HG03045 (cell line): ENCODE measurements around the gene CDX2.

Experiments used
- ATAC-seq: cut with Tn5 transposase; IDR thresholded peaks from one replicate; pipeline ENCODE4 v1.9.1; 2021; ENCODE audit warnings: mild to moderate bottlenecking, moderate library complexity; ENCODE audit not compliant: unreplicated experiment

The CDX2 gene

DNA sequence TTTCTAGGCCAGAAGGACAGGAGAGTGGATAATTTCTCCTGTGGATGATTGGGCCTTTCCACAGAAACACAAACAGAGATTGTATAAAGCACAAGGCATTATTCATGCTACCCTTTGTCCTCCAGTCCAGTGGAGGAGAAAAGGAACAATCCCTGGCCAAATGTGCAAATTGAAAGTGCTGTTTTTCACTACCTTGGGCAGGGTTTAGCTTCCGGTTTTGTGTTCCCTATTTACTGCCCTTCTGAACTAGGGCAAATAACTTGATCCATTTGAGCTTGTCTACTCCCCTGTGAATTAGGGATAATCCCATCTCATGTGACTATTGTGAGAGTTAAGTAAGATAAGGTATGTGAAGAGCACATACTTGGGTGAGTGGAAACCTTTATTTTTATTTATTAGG lies 36.0 kb downstream of the CDX2 start:
- no peak for ATAC-seq

DNA sequence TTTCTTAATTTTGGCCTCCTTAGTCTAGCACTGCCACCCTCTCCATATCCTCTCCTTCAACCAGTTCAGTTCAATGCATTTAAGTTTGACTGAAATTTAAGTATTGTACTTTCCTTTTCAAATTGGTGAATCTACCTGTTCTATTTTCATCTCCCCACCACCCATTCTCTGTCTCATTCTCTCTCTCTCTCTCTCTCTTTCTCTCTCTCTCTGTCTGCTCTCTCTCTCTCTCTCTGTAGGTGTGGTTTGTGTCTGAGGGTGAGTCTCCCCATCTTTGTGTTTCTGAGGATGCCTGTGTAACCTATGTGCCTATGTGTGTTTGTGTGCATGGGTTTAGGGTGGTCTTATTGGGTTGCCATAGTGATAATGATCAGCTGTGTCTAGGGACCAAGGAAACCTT lies 39.2 kb downstream of the CDX2 start:
- ATAC-seq = no peak

DNA sequence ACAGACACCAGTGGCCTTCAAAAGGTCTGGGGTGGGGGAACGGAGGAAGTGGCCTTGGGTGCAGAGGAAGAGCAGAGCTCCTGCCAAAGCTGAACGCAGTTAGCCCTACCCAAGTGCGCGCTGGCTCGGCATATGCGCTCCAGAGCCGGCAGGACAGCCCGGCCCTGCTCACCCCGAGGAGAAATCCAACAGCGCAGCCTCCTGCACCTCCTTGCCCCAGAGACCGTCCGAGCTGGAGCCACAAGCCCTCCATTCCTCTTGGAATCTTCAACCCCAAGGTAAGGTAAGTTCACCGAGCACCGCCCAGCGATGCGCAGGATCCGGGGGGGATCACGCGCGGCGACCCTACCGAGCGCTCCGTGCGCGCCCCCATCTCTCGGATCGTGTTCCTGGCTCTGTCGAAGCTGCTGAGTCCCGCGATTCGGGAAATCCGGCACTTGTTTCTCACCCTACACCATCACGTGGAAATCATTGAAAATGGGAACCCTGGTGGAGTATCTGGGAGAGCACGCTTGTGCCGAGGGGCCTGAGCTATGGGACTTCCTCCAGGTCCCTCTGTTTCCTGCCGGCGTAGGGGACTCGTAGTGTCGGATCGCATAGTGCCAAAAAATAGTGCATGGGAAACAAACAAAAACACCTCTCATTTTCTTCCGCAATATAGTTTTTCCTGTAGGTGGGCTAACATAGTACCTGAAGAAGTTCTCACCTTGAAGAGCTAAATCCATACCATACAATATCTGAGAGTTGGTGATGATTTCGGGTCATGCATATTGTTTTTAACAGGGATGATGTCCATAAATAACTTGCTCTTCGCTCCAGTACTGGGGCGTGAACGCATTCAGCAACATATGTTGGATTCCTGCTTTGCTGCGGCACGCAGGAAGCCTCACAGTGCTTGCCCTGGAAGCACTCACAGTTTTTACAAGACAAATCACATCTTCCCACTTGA lies 40.0 kb downstream of the CDX2 start:
- ATAC-seq = no peak

DNA sequence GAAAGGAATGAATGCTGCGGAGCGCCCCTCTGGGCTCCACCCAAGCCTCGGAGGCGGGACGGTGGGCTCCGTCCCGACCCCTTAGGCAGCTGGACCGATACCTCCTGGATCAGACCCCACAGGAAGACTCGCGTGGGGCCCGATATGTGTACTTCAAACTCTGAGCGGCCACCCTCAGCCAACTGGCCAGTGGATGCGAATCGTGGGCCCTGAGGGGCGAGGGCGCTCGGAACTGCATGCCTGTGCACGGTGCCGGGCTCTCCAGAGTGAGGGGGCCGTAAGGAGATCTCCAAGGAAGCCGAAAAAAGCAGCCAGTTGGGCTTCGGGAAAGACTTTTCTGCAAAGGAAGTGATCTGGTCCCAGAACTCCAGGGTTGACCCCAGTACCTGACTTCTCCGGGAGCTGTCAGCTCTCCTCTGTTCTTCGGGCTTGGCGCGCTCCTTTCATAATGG lies 40.7 kb downstream of the CDX2 start:
- no peak for ATAC-seq

DNA sequence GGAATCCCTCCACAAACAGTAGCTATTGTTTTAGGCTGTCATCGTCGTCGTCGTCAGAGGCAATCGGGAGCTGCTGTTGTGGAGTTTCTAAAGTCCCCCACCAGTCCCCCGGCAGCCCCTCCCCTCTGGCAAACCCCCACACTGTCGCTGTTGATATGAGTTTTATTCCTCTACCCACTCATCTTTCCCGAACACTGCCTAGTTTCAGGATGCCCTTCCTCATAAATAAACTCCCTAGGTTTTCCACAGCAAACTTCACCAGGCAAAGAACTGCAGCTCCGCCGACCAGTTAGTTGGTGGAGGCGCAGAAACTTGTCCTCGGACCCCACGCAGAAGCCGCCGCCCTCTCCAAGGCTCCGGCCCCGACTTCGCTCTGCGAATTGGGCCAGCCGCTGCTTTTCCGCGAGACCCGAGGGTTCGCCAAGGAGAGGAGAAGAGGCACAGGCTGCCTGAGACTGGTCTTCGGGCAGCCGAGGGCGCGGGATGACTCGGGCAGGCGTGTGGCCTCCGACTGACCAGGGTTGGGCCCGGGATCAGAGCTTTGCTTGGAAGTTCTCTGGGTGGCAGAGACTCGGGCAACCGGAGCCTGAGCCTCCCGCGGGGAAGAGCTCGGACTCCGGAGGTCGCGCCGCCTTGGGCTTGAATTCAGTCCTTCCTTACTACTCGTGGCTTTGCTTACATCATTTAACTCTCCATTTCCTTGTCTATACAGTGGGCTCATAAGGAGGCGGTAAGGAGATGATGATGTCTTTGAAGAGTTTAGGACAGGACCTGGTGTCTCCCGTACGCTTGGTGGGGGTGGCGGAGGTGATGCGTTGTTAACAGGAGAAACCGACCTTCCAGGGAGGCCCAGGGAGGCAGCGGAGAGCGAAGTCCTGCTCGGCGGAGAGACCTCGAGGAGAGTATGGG lies 41.4 kb downstream of the CDX2 start:
- no peak for ATAC-seq

DNA sequence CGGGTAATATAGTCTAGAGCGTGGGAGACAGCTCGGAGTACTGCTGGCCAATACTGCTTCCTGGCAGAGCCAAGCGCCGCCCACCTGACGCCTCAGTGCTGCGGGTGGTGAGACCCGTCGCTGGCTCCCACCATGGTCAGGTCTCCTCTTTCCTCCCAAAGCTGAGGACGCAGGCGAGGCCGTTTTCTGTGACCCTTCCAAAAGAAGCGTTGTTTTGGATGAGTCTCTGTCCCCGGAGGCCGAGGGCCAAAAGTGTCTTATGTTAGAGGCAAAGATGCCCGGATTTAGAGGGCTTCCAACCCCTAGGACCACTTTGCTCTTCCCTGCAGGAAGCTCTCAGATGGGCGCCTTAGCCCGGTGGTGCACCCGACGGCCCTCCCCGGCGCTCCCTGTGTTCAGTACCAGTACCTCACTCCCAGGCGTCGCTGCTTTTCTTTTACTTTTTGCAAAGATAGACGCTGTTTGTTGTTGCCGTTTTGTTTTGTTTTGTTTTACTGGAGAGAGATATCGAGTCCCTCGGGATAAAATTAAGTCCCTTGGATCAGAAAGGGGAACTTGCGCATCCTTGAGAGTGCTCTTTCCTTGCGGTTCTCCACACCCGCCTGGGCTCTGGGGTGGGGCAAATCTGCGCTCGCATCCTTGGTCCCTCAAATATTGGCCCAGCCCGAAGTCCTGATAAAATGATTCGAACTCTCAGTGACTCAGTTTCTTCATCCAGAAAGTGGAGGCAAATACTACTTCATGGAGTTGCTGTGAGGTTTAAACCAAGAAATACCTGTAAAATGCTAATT lies 42.3 kb downstream of the CDX2 start:
- no peak for ATAC-seq

DNA sequence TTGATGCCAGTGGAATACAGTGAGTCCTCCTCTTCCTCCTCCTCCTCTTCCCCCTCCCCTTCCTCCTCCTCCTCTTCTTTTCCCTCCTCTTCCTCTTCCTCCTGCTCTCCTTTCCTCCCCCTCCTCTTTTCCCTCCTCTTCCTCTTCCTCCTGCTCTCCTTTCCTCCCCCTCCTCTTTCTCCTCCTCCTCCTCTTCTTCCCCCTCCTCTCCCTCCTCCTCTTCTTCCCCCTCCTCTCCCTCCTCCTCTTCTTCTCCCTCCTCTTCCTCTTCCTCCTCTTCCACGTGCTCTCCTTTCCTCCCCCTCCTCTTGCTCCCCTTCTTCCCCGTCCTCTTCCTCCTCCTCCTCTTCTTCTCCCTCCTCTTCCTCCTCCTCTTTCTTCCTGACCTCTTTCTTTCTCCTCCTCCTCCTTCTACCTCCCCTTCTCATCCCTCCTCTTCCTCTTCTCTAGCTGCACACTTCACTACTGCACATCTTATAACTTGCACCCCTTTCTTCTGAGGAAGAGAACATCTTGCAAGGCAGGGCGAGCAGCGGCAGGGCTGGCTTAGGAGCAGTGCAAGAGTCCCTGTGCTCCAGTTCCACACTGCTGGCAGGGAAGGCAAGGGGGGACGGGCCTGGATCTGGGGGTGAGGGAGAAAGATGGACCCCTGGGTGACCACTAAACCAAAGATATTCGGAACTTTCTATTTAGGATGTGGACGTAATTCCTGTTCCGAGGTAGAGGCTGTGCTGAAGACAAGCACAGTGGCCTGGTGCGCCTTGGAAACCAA lies 43.7 kb downstream of the CDX2 start:
- ATAC-seq = no peak

DNA sequence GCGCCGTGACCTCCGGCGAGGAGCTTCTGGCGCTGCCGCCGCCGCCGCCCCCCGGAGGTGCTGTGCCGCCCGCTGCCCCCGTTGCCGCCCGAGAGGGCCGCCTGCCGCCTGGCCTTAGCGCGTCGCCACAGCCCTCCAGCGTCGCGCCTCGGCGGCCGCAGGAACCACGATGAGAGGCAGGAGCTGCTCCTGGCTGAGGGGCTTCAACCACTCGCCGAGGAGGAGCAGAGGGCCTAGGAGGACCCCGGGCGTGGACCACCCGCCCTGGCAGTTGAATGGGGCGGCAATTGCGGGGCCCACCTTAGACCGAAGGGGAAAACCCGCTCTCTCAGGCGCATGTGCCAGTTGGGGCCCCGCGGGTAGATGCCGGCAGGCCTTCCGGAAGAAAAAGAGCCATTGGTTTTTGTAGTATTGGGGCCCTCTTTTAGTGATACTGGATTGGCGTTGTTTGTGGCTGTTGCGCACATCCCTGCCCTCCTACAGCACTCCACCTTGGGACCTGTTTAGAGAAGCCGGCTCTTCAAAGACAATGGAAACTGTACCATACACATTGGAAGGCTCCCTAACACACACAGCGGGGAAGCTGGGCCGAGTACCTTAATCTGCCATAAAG lies 44.5 kb downstream of the CDX2 start:
- no peak for ATAC-seq

DNA sequence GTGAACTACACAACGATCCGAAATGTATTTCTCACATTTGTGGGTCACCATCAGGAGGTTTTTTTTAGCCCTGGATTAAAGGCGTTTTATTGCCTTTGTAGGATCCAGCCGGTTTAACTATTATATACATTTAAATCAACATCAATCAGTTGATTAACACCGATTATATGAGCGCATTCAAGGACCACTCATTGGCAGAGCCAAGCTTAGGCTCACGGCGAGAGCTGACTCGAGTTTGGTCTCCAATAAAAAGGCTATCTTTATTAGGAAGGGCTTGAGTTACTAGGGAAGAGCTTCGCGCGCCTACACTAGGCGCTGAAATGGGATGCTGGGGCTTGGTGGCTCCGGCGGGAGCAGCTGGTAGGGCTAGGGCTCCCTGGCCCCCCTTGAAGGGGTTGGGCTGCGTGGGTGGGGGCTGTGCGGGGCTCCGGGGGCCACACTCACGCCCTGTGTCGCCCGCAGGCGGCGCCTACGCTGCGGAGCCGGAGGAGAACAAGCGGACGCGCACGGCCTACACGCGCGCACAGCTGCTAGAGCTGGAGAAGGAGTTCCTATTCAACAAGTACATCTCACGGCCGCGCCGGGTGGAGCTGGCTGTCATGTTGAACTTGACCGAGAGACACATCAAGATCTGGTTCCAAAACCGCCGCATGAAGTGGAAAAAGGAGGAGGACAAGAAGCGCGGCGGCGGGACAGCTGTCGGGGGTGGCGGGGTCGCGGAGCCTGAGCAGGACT lies 45.2 kb downstream of the CDX2 start:
- ATAC-seq = no peak

DNA sequence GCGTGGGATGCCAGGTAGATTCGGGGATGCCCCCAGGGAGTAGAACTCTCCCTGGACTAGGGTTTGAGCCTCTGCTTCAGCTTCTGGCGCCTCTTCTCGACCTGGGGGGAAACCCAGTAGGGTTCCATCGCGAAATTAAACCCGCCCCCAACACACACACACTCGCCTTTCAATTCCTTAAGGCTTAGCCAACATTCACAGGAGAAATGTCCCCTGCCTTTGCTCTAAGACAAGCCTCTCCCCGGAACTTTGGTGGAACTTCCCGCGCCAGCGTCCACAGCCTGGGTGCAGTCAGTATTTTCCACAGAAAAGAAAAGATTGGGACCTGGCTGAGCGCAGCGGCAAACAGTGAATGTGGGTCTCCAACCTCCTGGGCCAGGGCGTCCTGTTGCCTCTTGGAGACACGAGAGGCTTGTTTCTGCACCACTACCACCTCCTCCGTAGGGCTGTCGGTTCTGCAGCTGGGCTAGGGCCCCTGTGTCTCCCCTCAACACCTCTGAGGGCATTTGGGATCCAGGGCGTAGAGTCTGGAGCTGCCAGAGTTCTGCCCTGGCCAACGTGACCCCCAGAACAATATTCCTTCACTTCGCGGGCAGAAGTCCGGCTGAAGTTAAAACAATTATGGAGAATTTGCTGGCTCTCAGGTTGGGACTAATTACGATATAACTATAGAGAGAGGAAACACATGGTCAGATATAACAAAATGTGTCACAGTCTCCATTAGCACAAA lies 46.1 kb downstream of the CDX2 start:
- no peak for ATAC-seq

DNA sequence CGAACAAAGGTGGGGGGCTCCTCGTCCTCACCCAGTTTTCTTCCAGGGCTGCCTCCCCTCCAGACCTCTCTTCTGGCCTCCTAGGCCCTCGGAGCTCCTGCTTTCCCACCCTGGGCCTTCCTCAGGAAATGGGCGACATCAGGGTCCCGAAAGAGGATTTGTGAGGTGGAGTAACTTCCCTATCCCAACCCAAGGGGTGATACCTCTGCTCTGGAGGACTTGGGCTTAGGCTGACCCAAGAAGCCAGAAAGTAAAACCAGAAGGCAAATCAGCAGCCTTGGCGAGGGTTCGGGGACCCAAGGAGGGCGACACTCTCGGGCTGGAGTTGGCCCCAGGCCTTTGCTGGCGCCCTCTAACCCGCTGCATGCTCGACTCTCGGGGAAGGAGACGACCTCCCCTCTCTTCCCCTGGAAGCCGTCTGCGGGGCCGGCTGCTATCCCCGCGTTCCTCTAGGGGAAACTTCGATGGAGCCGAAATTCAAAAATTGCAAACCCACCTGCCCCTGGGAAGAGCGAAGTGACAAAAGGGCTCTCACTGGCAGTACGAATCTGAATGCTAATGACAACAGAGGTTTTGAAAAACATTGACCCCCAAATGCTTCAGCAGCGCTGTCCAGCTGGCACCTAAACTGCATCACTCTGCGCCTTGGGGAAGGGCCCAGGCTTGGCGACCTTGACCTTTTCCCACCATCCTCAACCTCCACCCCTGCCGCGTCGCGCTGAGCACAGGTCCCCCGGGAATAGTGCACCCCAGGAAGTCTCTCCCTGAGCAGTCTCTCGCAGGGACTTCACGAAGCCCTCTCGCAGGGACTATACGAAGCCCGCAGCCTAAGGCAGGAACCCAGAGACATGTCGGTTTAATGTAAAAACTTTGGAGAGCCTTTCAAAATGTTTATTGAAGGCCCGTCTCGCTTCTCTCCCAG lies 46.9 kb downstream of the CDX2 start:
- ATAC-seq = no peak

DNA sequence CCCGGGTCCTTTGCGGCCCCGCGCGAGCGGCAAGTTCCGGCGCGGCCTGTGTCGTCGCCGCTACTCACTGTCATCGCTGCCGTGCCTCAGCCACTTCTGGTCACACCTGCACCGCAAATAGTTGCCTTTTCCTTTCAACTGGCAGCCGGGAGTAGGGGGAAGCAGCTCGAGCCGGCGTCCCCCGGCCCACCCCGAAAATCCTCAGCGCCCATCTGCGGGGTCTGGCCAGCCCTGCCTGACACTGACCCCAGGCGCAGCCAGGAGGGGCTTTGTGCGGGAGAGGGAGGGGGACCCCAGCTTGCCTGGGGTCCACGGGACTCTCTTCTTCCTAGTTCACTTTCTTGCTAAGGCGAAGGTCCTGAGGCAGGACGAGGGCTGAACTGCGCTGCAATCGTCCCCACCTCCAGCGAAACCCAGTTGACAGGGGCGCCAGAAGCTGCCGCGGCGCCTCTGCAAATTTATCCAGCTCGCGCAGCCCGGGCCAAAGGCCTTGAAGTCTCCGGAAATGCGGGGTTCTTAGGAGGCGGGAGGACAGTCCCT lies 47.6 kb downstream of the CDX2 start:
- ATAC-seq = no peak

DNA sequence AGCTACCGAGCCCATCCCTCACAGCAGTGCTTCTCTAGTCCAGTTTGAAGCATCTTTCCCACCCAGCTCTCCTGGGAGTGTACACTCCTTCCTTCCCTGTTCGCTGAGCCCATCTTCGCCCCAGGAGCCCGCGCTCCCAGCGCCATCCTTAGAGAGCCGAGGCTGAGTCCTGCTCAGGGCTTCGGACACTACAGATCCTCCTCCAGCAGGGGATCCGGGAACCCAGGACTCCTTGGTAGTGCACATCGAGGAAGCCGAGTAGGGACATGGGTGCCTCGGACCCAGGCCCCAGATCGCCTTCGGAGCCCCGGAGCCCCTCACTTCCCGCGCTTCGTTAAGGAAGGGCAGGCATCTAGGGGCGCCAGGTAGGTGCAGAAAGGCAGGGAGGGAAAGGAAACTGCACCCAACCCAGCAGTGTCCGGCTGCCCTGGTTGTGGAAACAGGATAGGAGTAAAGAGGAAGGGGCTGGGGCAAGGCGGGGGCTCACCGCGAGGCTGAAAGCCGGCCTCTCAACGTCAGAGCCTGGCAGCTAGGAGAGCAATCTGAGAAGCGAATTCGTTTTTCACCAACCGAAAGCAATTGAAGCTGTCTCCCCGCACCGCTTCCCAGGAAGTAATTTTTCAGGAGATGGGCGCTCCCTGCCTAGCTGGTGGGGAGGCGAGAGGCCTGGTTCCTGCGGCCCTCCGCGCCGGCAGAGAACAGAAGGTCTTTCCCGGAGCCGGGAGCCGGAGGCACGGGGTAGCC lies 48.3 kb downstream of the CDX2 start:
- no peak for ATAC-seq

DNA sequence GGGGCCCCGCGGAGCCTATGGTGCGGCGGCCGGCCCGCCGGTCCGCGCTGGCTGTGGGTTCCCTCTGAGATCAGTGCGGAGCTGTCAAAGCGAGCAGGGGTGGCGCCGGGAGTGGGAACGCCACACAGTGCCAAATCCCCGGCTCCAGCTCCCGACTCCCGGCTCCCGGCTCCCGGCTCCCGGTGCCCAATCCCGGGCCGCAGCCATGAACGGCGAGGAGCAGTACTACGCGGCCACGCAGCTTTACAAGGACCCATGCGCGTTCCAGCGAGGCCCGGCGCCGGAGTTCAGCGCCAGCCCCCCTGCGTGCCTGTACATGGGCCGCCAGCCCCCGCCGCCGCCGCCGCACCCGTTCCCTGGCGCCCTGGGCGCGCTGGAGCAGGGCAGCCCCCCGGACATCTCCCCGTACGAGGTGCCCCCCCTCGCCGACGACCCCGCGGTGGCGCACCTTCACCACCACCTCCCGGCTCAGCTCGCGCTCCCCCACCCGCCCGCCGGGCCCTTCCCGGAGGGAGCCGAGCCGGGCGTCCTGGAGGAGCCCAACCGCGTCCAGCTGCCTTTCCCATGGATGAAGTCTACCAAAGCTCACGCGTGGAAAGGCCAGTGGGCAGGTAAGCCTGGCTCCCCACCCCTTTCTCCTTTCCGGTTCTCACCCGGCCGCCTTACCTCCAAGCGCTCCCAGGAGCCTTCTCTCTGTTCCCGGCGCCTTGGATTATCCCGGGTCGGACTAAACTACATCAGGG lies 49.0 kb downstream of the CDX2 start, which contains the start of gene PDX1:
Gene PDX1, plus strand, starts transcription at position 67 of the 743 bp plus-strand sequence. Its CDS starts 139 bp downstream, at position 206.
- no peak for ATAC-seq

DNA sequence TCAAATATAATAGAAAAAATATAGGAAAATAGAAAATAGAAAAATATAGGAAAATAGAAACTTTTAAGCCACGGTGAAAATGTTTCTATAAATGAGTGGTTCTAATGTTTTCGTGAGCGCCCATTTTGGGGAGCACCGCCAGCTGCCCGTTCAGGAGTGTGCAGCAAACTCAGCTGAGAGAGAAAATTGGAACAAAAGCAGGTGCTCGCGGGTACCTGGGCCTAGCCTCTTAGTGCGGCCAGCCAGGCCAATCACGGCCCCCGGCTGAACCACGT lies 49.5 kb downstream of the CDX2 start:
- no peak for ATAC-seq
